K562 (cell line): Measurements from ENCODE around the gene BCL11A. TPM values are rescaled to one million over a fixed set of nuclear protein-coding genes. Genes with fewer than 3 reads are reported as not detected.

Source experiments
- ATAC-seq: fragments of 200-7000 bp; cut with Tn5 transposase; 3 replicates; pipeline ENCODE4 v1.9.1; 2020; ENCODE audit warnings: moderate library complexity
- BruUV-seq: library from RNA; stranded (reverse); fragments of 400-500 nt; replicated peaks from 2 replicates; lab custom pipeline; 2021; lab: Mats Ljungman, UMichigan
- CTCF ChIA-PET: fragments of 300-600 bp; formaldehyde crosslinking; extraction: SDS; loops from one replicate; lab custom pipeline; 2021; ENCODE audit warnings: low intra/inter-chr PET ratio; lab: Yijun Ruan, JAX
- POLR2A ChIA-PET: fragments of 300-600, 350-650 bp; sonication (Branson Sonifier 250); formaldehyde crosslinking; extraction: SDS; loops from one replicate; lab custom pipeline; 2021; ENCODE audit warnings: antibody characterized with exemption, inconsistent platforms; lab: Yijun Ruan, JAX
- DNase-seq, 4 experiments: peaks; one replicate each; pipeline versions ENCODE4 v3.0.0 to v3.0.0-alpha.2; 2011 to 2018; ENCODE audit warnings: low spot score in 3 of 4, mixed read lengths in 3 of 4; ENCODE audit errors: extremely low read depth in 1 of 4
- FAIRE-seq: peaks from 2 replicates; lab custom pipeline; 2011; peaks lifted over from hg19 to GRCh38; lab: Jason Lieb, UNC
- H2AFZ ChIP-seq: 2 replicates; pipeline ENCODE4 v1.6.0; 2011; ENCODE audit warnings: low read depth, low read length, control low read depth, inconsistent platforms
- H3K27ac ChIP-seq: fragments of 200-600 bp; 3 replicates; pipeline ENCODE4 v1.8.0; 2011; ENCODE audit warnings: low read depth, mild to moderate bottlenecking, control low read depth, inconsistent platforms, low read length, moderate library complexity, mixed read lengths; ENCODE audit errors: extremely low read depth
- H3K27me3 ChIP-seq, 2 experiments: fragments of 300-600 bp in 1 of 2; 2 replicates in 1 of 2; 3 replicates in 1 of 2; pipeline versions ENCODE4 v1.6.0 to v1.8.0; 2011; ENCODE audit warnings: inconsistent platforms in 2 of 2, low read length in 2 of 2, mild to moderate bottlenecking in 1 of 2, mixed read lengths in 1 of 2, moderate library complexity in 1 of 2; ENCODE audit not compliant: control insufficient read depth in 2 of 2, insufficient read depth in 2 of 2
- H3K36me3 ChIP-seq: fragments of 300-600 bp; 3 replicates; pipeline ENCODE4 v1.8.0; 2011; ENCODE audit warnings: mild to moderate bottlenecking, low read length, inconsistent platforms; ENCODE audit not compliant: control insufficient read depth, insufficient read depth
- H3K4me1 ChIP-seq, 2 experiments: fragments of 200-600 bp in 1 of 2; replicated peaks in 1 of 2; 2 replicates in 1 of 2; 3 replicates in 1 of 2; pipeline versions ENCODE4 v1.5.1 to v1.8.0; 2011; ENCODE audit warnings: inconsistent platforms in 2 of 2, low read length in 2 of 2, mild to moderate bottlenecking in 1 of 2, mixed read lengths in 1 of 2, moderate library complexity in 1 of 2; ENCODE audit not compliant: control insufficient read depth in 2 of 2, insufficient read depth in 2 of 2
- H3K4me2 ChIP-seq: 2 replicates; pipeline ENCODE4 v1.6.1; 2011; ENCODE audit warnings: low read length, control low read depth, inconsistent platforms, mixed read lengths; ENCODE audit not compliant: insufficient read depth
- H3K4me3 ChIP-seq: fragments of 200-600 bp; sonication (generic), shearing (Covaris generic); 2 replicates; pipeline ENCODE4 v1.5.1; 2016; ENCODE audit warnings: control low read depth, inconsistent platforms
- H3K79me2 ChIP-seq: fragments of 200-600 bp; 3 replicates; pipeline ENCODE4 v1.8.0; 2011; ENCODE audit warnings: low read length, inconsistent platforms; ENCODE audit not compliant: control insufficient read depth, insufficient read depth
- H3K9ac ChIP-seq, 2 experiments: 2 replicates each; pipeline versions ENCODE4 v1.6.0 to v1.6.1; 2011; ENCODE audit warnings: low read depth in 2 of 2, low read length in 2 of 2, control low read depth in 1 of 2, inconsistent platforms in 1 of 2, mild to moderate bottlenecking in 1 of 2, mixed read lengths in 1 of 2; ENCODE audit not compliant: insufficient read depth in 1 of 2
- H3K9me1 ChIP-seq: one replicate; pipeline ENCODE4 v1.6.0; 2011; ENCODE audit warnings: inconsistent platforms, mild to moderate bottlenecking, low read length, moderate library complexity; ENCODE audit not compliant: control insufficient read depth, insufficient read depth
- H3K9me3 ChIP-seq: replicated peaks from 2 replicates; pipeline ENCODE4 v1.5.1; 2011; ENCODE audit warnings: low read depth, low read length, inconsistent platforms; ENCODE audit not compliant: control insufficient read depth, insufficient read depth
- H4K20me1 ChIP-seq: replicated peaks from 2 replicates; pipeline ENCODE4 v1.6.1; 2011; ENCODE audit warnings: low read length, inconsistent platforms, mixed read lengths; ENCODE audit not compliant: control insufficient read depth, insufficient read depth
- CREB1 ChIP-seq, 2 experiments: sonication (generic) in 1 of 2; formaldehyde crosslinking in 1 of 2; IDR thresholded peaks; 2 replicates each; pipeline versions ENCODE4 v1.6.1 to v1.8.0; 2012 to 2022; ENCODE audit warnings: inconsistent platforms in 1 of 2, mild to moderate bottlenecking in 1 of 2, missing genetic modification reagents in 1 of 2, moderate library complexity in 1 of 2
- ESRRB ChIP-seq: fragments of 250-450 bp; sonication (Bioruptor Pico); IDR thresholded peaks from 2 replicates; pipeline ENCODE4 v1.5.0; 2020; ENCODE audit warnings: mild to moderate bottlenecking, moderate library complexity, borderline replicate concordance
- FOXJ3 ChIP-seq: sonication (generic); formaldehyde crosslinking; IDR thresholded peaks from 2 replicates; pipeline ENCODE4 v1.4.0; 2020; ENCODE audit warnings: mild to moderate bottlenecking, missing genetic modification reagents
- IFI16 ChIP-seq: fragments of 250-450 bp; sonication (Bioruptor Pico); IDR thresholded peaks from 2 replicates; pipeline ENCODE4 v2.1.2; 2022; ENCODE audit warnings: mild to moderate bottlenecking, inconsistent platforms
- MCM5 ChIP-seq: fragments of 450-650 bp; IDR thresholded peaks from 2 replicates; pipeline ENCODE4 v1.6.1; 2016; ENCODE audit warnings: low read depth
- NONO ChIP-seq, 2 experiments: fragments of 200-400 bp in 1 of 2; fragments of 450-650 bp in 1 of 2; formaldehyde crosslinking in 1 of 2; IDR thresholded peaks; 2 replicates each; pipeline ENCODE4 v1.6.1; 2017; ENCODE audit warnings: low read depth in 2 of 2, mild to moderate bottlenecking in 2 of 2, moderate library complexity in 2 of 2, low read length in 1 of 2
- RFX5 ChIP-seq: IDR thresholded peaks from 2 replicates; pipeline ENCODE4 v1.6.1; 2011; ENCODE audit warnings: low read depth, mild to moderate bottlenecking, improper control_type of control experiment, low read length
- WGBS: fragments of 100-300 bp; shearing (Covaris generic); methylation state at CpG from one replicate; pipeline ENCODE4 v1.1.6; 2016; ENCODE audit warnings: low coverage, mixed read lengths; ENCODE audit not compliant: insufficient coverage; ENCODE audit errors: missing lambda C conversion rate; 5-methylcytosine and 5-hydroxymethylcytosine counted together
- in situ Hi-C: fragments of 300-500 bp; cut with MboI; formaldehyde crosslinking; loops from 4 replicates; pipeline ENCODE4 v1.15.0; 2018; ENCODE audit warnings: inconsistent platforms, mixed read lengths
- intact Hi-C: fragments of 100-400 bp; cut with micrococcal nuclease; formaldehyde crosslinking; loops from 2 replicates; pipeline ENCODE4 v1.14.2; 2022
- polyA plus RNA-seq, 8 experiments: library from polyadenylated mRNA; depleted of rRNA in 4 of 8; stranded (reverse) in 5 of 8; unstranded in 3 of 8; fragments of >200 nt; fragmentation: Nextera tagmentation in 2 of 8; fragmentation: Illumina TruSeq in 1 of 8; extraction: Ambion mirVana in 2 of 8; extraction: Trizol in 1 of 8; gene quantifications; 2 replicates each; pipeline versions ENCODE4 v1.2.1 to v1.2.3, GENCODE V29; 2011 to 2014; ENCODE audit warnings: inconsistent platforms in 1 of 8, missing spikeins in 1 of 8
- total RNA-seq, 7 experiments: library from RNA; depleted of rRNA in 6 of 7; stranded (reverse); fragments of >200 nt in 6 of 7; fragmentation: Illumina TruSeq in 2 of 7; extraction: Trizol in 2 of 7; gene quantifications; 2 replicates each; pipeline versions ENCODE4 v1.2.1 to v1.2.3, GENCODE V29; 2011 to 2021; ENCODE audit warnings: low replicate concordance in 1 of 7
- TF ChIP-seq, protein P1 (sequence below): fragments of 250-450 bp; sonication (Bioruptor Pico); IDR thresholded peaks from 2 replicates; pipeline ENCODE4 v1.8.0; 2021; ENCODE audit warnings: borderline replicate concordance, mild to moderate bottlenecking, moderate library complexity; ENCODE audit not compliant: poor library complexity, severe bottlenecking
- TF ChIP-seq, protein P2 (sequence below): fragments of 250-450 bp; sonication (Bioruptor Pico); IDR thresholded peaks from 2 replicates; pipeline ENCODE4 v1.8.0; 2021; ENCODE audit warnings: mild to moderate bottlenecking, moderate library complexity

BCL11A gene
- total and polyA plus RNA-seq, 9 of the 15 experiments (the other 6 are each of a cell fraction or from before 2014, with no cell fraction given) = 0.13 TPM; not detected in 8

DNA sequence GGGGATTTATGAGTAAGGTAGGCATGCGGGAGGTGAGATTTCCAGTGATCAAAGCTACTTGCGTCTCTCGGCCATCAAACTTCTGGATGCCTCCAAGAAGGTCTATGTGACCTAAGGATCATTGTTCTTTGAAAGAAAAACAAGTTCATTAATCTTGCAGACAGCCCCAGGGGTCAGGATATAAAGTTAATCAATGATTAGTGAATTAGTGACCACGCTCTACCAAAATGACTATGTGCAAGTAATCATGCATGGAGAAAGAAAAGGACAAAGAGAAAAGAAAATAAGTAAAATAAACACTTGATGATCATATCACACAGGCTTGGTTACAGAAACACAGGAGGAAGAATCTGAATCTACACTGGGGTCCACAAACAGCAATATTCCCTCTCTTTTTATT, 42.5 kb upstream of the BCL11A start:
- Histone ChIP-seq H2AFZ (no peak overlapping the region), H3K27ac (no peak overlapping the region), H3K36me3 (no peaks in the 10 kb centered on the region), H3K9ac (no peak overlapping the region), H3K4me1 (no peaks in the 10 kb centered on the region; a peak in 1 of 5 replicates), H3K4me2 (no peak overlapping the region), H3K9me3 (no peaks in the 10 kb centered on the region), H3K9me1 (no peaks in the 10 kb centered on the region), H3K4me3 (no peak overlapping the region), H3K79me2 (no peaks in the 10 kb centered on the region), H4K20me1 (no peaks in the 10 kb centered on the region), H3K27me3 (peaks cover 0 to 13% of the 10 kb centered on the region in 2 experiments; a peak in 2 of 5 replicates)
- no TSS peak for BruUV-seq
- in situ Hi-C loops = no loop called here
- intact Hi-C loops = no loop called here
- FAIRE-seq (no peak), ATAC-seq (no peak), DNase-seq (no peak)
- WGBS = 0% methylated on average over 4 of the region's 4 CpGs
- CTCF ChIA-PET = no interaction called here
- POLR2A ChIA-PET = interaction anchor here (0.9 kb wide), 1 partner anchor 25 kb away, joined by 6 read pairs; no protein-coding TSS in a partner anchor
- TF ChIP-seq ESRRB (no peak), IFI16 (CRISPR knock-in tag) (no peak), MCM5 (no peak), FOXJ3 (no peak), NONO (IDR thresholded peaks at IDR 0.05; ENCODE audit: low read depth in 2 of 2, low read length in 1 of 2) (no peak), CREB1 (IDR thresholded peaks at IDR 0.05) (no peak), CREB1 (CRISPR knock-in tag; IDR thresholded peaks at IDR 0.05) (no peak), RFX5 (no peak)
- TF ChIP-seq, protein P1, sequence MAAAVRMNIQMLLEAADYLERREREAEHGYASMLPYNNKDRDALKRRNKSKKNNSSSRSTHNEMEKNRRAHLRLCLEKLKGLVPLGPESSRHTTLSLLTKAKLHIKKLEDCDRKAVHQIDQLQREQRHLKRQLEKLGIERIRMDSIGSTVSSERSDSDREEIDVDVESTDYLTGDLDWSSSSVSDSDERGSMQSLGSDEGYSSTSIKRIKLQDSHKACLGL (CRISPR knock-in tag) = no peak
- TF ChIP-seq, protein P2, sequence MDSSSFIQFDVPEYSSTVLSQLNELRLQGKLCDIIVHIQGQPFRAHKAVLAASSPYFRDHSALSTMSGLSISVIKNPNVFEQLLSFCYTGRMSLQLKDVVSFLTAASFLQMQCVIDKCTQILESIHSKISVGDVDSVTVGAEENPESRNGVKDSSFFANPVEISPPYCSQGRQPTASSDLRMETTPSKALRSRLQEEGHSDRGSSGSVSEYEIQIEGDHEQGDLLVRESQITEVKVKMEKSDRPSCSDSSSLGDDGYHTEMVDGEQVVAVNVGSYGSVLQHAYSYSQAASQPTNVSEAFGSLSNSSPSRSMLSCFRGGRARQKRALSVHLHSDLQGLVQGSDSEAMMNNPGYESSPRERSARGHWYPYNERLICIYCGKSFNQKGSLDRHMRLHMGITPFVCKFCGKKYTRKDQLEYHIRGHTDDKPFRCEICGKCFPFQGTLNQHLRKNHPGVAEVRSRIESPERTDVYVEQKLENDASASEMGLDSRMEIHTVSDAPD (CRISPR knock-in tag) = no peak
